ENCODE results near the gene STK38.

DNA sequence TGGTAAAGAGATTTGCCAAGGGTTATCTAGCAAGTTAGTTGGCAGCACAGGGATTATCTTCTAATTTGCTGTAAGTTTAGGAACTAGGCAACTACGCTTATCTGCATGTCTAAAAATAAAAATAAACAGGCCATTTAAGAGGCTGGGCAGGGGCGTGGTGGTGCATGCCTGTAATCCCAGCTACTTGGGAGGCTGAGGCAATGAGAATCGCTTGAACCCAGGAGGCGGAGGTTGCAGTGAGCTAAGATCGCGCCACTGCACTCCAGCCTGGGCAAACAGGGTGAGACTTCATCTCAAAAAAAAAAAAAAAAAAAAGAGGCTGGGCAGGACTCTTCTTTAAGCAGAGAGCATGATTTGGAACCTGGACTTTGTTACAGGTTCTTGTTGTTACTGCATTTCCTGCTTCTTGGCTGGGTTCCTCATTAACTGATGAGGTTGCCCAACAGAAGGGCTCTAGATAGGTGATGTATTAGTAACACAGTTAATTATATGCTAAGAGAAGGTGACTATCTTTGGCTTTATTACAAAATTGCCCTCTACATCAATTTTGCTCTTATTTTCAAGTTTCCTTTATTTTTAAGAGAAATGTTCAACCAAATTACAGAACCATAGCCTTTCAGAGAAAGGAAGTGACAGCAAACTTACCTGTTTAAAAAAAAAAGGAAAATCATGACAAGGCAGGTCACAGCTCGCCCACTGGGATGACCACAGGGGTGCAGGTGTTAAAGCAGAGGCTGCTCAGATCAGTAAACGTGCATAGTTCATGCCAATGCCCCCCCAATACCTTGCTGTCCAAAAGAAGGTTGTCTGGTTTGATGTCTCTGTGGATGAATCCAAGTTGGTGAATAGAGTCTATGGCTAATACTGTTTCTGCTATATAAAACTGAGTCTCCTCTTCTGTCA is 32.5 kb downstream of the STK38 start:
- TF ChIP-seq CTCF (IDR thresholded peaks at IDR 0.05) (no peak), POLR2A (IDR thresholded peaks at IDR 0.05) (no peak)
